Stimulated activated CD8-positive, alpha-beta memory T cell treated with anti-CD3 and anti-CD28 coated beads, Interleukin-15, amount 100 ng/mL, for 48 hours (primary cell): ENCODE measurements around the gene PEX7.
"Not testable (repeated sequence)": the region's sequence is repeated elsewhere in the genome, so short reads cannot be mapped to it uniquely, and the experiment has no call there.

Experiments
- DNase-seq, 2 donors: peaks; one replicate each; pipeline ENCODE4 v3.0.0-alpha.2; 2020; ENCODE audit warnings: low read depth in 2 of 2

The PEX7 gene

DNA sequence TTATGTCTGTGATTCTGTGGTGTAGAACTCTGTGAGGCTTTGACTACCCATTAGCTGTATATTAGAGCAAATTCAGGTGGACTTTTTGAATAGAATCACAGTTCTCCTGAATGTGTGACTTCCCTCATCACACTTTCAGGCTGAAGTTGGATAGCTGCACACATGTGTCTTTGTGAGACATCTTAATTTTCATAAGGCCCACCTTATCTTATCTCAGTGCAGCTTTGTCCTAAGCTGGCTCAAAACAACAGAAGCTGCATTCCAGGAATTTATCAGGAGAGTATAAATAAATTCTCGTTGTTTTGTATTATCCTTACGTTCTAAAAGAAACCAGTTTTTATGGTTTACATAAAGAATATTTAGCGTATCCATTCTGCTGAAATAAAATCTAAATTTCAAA lies 73.5 kb downstream of the PEX7 start:
- no peak for DNase-seq

DNA sequence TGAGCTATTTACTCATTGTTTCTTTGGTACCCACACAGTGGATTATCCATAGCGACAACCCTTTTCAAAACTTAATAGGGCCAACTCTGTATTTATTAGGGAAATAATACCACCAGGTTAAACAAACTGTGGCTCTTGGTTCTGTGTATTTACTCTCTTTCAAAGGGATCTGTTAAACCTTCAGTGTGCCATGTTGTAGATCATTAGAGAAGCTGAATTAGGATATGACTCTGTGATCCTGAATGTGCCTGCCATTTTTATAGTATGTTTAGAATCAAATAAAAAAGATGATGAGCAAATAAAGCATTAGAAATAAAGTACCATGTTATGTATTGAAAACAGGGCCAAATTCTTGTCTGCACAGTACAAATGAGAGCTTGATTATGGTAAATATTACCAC lies 74.7 kb downstream of the PEX7 start:
- no peak for DNase-seq

DNA sequence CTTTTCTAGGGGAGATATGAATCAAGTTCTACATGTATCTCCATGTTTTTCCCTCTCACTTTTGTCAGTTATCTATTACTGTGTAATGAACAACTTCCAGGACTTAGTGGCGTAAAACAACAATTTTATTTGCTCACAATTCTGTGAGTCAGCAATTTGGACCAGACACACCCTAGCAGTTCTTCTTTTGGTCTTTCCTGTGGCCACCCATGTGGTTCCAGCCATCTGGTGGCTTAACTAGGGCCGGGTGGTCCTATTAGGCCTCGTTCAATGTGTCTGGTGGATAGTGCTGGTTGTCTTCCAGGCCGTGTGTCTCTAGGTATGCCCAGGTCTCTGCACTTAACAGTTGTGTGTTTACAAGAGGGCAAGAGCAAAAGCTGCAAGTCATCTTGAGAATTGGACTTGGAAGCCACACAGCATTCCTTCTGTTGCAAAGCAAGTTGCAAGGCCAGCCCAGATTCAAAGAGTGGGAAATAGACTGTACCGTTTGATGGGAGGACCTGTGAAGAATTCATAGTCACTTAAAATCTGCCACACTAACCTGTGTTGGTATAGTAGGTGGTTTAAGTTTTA lies 78.9 kb downstream of the PEX7 start:
- no peak for DNase-seq

DNA sequence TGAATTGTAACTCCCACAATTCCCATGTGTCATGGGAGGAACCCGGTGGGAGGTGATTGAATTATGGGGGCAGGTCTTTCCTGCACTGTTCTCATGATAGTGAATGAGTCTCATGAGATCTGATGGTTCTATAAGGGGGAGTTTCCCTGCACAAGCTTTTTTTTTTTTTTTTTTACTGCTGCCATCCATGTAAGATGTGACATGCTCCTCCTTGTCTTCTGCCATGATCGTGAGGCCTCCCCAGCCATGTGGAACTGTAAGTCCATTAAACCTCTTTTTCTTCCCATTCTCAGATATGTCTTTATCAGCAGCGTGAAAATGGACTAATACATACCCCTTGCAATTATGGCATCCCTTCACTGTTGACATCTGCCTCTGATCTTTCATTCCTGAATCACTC lies 82.1 kb downstream of the PEX7 start:
- not testable (repeated sequence) for DNase-seq

DNA sequence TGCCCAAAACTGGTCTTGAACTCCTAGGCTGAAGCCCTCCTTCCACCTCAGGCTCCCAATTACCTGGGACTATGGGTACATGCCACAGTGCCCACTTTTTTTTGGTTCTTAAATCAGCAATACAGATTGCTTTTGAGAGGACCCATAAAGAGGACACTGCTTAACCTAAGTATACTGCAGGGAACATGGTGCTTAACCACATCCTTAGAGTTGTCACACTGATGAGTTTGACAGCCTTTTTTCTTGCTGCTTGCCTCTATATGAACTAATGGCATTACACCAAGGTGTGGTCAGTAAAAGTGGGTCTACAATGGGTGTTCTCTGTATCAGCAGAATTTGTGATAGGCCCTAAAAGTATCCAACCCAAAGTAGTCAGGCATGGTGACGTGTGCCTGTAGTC lies 92.6 kb downstream of the PEX7 start:
- DNase-seq = no peak

DNA sequence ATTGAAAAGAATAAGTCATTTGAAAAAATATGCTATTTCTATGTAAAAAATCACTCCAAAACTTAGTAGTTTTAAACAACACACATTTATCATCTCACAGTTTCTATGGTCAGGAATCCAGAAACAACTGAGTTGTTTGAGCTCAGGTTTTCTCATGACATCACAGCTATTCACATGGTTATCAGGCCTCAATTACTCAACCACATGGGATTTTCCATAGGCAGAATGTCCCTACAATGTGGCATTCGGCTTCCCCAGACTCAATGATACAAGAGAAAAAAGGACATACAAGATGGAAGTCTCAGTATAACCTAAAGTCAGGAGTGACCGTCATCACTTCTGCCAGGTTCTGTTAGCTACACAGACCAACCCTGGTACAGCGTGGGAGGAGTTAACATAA lies 96.3 kb downstream of the PEX7 start:
- DNase-seq = no peak

DNA sequence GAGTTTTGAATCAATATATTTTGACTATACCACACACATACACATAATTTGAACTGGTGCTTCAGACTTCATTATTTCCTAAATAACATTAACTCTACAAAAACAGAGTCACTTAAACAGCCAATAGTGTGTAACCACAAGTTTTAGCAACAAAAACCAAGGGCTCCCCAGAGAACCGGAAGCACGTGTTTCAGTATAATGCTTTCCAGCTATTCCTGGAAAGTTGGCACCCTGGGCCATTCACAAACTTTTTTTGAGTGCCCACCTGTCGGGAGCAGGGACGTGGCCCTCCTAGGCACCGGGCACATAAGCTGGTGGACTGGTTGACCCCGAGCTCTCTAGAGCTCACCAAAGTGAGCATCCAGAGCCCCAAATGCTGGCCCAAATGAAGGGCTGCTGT lies 97.8 kb downstream of the PEX7 start:
- no peak for DNase-seq

DNA sequence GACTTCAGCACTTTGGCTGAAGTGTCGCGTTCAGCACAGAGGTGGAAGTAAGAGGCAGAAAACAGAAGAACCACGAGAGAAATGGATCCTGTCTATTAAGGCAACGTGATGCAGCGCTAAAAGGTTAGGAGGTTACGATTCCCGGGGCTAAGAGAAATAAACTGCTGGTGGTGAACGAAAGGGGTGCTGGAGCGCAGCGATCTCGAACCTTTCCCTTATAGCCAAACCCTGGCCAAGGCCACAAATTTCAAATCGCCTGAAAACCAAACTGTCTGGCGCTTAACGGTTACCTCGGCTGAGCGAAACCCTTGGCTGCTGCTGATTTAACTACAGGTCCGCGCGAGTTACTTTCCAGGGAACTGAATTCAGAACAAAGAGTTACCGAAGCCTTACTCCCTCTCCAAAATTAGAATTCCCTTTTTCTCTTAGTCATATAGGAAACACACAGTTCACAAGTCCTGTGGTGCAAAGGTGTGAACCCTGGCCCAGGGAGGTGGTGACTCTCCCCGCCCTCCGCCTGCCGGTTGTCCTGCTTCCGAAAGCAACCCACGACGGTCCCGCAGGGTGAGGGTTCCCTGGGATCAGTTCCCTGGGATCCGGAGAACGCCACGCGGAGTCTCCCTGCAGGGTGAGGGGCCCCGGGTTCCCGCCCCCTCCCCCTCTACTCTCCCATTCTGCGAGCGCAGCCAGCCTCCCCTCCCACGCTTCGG lies 98.4 kb downstream of the PEX7 start:
- no peak for DNase-seq

DNA sequence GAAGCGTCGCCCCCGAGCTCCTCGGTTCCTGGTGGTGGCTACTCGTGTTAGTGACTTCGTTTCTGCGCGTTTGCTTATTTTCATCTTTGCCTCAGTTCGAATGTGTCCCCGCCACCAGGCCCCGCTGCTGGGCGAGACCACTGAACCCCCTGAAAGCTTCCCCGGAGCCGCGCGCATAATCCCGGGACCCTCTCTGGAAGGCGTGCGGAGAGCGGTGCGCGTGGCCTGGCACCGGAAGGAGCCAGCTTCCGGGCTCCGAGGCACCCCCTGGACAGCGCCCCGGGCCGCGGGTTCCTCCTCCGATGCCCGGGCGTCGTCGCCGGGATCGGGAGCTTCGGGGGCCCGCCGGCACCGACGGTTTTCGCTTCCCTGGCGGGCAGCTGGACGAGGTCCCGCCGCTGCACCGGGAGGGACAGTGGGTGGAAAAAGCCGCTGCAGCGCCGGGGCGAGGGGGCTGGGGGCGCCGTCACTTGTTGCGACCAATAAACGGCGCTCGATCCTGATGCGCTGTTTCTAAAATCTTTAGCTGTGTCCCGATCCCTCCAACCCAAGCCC lies 99.1 kb downstream of the PEX7 start:
- no peak for DNase-seq

DNA sequence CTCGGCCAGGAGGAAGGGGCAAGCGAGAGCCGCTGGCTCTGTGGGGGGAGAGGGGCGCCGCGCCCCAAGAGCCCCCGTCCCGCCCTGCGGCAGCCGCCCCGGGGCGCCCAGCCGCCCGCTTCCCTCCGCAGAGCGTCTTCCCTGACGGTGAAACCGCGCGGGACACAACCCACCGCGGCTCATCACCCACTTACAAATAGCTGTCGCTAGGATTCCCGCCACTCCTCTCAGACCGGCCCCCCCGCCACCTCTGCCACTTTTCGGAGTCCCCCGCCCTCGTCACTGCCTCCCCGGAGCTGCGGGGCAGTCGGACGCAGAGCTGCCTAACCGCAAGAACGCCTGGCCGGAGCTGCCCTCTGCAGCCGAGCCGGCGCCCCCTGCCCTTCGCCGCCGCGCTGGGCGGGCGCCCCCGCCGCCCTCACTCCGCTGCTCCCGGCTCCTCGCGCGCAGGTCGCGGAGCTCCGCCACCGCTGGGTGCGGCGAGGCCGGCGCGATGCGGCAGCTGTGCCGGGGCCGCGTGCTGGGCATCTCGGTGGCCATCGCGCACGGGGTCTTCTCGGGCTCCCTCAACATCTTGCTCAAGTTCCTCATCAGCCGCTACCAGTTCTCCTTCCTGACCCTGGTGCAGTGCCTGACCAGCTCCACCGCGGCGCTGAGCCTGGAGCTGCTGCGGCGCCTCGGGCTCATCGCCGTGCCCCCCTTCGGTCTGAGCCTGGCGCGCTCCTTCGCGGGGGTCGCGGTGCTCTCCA lies 99.7 kb downstream of the PEX7 start, which contains the start of gene SLC35D3:
Gene SLC35D3, plus strand, starts transcription at position 366 of the 749 bp plus-strand sequence. Its CDS starts 128 bp downstream, at position 494.
- DNase-seq = no peak

DNA sequence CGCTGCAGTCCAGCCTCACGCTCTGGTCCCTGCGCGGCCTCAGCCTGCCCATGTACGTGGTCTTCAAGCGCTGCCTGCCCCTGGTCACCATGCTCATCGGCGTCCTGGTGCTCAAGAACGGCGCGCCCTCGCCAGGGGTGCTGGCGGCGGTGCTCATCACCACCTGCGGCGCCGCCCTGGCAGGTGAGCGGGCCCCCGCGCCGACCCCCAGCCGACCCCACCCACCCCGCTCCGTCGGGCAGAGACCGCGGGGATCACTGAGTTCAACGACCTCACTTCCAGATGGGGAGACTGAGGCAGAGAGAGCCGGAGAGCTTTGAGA lies 100.3 kb downstream of the PEX7 start:
- DNase-seq = no peak

DNA sequence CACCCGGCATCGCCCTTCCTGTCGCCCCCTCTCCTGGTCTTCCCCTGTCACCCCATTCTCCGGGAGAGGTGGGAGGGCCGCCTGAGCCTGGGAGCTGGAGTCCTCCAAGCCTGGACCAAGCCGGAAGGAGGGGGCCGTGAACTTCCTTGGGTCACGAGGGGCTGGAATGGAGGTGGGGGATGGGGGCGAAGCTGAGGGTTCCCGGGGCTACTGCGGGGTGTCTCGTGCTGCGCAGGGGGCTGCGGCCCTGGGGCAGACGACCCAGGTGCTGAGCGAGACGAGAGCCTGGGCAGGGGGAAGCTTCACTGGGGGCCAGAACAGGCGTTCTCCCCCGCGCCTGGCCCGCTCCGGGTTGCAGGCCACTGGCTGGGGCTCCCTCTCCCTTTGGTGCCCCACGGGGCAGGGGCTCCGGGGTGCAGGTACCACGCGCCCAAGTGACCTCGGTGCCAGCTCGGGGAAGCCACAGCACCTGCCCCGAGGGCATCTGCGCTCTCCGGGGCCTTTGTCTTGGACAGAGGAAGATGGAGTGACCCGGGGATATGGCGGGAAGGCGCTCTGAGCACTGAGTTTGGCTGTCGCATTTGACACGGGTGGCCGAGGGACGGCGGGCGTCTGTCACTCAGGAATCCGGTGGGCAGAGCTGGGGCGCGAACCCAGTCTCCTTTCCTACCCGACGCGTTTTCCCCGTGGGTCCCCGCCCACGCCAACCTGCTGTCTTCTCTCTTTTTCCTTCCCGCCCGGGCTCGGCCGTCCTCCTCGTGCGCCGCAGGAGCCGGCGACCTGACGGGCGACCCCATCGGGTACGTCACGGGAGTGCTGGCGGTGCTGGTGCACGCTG lies 100.9 kb downstream of the PEX7 start:
- DNase-seq = no peak

DNA sequence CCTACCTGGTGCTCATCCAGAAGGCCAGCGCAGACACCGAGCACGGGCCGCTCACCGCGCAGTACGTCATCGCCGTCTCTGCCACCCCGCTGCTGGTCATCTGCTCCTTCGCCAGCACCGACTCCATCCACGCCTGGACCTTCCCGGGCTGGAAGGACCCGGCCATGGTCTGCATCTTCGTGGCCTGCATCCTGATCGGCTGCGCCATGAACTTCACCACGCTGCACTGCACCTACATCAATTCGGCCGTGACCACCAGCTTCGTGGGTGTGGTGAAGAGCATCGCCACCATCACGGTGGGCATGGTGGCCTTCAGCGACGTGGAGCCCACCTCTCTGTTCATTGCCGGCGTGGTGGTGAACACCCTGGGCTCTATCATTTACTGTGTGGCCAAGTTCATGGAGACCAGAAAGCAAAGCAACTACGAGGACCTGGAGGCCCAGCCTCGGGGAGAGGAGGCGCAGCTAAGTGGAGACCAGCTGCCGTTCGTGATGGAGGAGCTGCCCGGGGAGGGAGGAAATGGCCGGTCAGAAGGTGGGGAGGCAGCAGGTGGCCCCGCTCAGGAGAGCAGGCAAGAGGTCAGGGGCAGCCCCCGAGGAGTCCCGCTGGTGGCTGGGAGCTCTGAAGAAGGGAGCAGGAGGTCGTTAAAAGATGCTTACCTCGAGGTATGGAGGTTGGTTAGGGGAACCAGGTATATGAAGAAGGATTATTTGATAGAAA lies 101.7 kb downstream of the PEX7 start:
- DNase-seq = no peak

DNA sequence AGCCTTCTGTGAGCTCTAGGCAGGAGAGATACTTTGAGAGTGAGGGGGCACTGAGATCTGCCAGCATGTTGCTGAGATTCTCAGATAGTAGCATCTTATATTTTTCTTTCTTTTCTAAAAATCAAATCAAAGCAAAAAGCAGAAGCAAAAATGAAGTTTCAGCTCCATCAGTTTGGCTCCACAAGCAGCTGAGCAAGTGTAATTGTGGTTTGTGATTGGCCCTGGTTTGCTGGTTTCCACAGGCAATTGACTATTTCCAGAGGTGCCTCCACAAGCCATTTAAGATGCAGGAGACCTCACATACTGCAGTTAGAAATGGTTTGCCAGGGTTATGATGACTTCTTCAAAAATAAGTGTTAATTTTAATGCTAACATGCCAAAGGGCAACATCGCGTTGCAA lies 104.0 kb downstream of the PEX7 start:
- DNase-seq = no peak

DNA sequence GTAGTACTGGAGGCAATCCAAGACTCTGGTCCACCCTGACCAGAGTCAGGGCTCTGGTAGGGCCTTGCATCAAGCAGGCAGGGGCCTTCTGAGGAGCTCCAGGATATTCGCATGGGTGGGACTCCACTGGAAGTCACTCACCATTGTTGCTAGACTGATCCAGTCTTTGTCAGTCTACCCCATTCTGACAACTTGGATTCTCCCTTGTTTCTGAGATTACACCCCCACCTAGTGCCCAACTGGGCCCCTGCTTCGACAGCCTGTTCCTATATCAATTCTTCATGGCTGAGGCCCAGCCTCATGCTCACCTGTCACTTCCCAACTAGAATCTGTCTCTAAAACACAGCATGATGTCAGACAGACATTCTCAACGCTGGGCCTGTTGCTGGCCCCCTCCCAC lies 104.9 kb downstream of the PEX7 start:
- no peak for DNase-seq

DNA sequence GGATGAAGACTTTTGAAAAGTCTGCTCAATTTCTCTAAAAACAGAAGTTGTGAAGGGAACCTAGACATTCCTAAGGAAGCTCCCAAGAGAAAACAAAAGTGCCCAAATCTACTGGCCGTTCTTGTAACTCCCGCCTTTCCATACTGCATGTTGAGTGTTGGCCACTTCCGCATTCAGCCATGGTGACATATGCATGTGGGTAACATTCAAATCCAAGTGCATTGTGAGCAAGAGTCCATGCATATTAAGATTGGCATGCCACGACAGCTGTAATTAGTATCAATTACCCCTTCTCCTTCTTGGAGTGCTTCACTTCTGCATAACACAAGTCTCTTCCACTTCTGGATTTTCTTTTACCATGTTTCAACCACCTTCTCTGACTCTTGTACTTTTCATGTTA lies 108.1 kb downstream of the PEX7 start:
- DNase-seq = no peak

DNA sequence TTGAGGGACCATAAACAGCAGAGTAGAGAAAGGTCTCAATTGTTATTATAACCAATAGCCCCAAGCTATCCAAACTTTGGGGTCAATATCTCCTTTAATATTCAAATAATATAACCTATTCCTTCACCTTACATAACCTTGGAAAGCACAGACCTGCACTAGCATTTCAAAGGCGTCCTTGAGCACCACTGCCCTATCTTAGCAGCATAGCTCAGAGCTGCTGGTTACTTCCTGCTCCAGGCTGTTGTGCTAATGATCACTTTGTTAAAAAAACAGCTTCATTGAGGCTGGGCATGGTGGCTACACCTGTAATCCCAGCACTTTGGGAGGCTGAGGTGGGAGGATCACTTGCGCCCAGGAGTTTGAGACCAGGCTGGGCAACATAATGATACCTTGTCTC lies 110.2 kb downstream of the PEX7 start:
- DNase-seq = no peak

DNA sequence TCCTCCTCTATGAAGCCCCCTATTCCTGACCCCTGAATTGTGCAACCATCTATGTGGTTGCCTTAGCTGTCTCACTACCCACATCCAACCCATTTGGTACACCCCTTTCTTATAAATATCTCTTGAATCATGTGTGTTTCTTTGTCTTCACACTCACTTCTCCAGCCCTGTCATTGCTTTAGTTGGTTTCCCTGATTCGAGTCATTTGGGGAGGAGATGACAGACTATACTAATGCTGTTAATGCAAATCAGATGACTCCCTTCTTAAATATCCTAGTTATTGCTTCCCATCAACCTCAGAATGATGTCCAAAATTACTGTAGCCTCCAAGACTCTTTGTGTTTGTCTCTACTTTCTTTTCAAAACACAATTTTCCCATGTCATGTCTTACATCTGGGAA lies 122.7 kb downstream of the PEX7 start:
- no peak for DNase-seq

DNA sequence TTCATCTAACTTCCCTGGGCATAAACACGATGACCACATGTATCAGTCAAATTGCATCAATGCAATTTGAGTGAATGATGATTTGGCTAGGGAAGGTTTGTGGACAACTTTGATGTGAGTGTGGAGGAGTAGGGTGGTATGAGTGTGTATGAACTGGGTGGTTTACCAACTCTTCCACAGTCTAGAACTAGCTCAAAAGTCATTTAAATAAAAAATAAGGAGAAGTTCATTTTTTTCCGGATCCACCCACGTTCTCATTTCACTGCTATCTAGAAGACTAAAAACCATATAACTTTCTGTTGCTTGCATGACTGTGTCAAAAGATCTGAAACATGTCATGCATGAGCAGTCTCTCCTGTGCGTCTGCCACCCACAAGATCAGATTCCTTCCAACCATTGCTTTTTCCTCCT lies 123.3 kb downstream of the PEX7 start:
- no peak for DNase-seq

DNA sequence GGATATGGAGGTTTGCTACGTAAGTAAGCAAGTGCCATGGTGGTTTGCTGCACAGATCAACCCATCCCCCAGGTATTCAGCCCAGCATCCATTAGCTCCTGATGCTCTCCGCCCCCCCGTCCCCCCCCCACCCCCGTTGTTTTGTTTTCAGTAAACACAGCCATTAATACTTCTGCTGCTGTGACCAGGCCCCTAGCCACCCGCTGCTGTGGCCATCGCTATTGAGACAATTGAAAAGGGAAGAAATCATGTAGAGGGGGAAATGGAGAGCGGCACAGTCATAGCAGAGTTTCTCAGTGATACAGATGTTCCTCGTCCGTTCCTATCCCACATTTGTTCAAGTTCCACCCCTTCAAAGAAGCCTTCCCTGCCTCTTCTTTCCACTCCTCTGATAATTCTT lies 124.6 kb downstream of the PEX7 start:
- no peak for DNase-seq

DNA sequence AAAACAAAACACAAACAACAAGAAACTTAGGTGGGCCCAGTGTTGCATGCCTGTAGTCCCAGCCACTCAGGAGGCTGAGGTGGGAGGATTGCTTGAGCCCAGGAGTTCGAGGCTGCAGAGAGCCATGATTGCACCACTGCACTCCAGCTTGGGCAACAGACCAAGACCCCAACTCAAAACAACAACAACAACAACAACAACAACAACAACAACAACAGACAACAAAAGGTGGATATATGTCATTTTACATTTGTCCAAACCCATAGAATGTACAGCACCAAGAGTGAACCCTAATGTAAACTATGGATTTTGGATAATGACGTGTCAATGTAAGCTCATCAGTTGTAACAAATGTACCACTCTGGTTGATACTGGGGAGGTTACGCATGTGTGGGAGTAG lies 127.6 kb downstream of the PEX7 start:
- not testable (repeated sequence) for DNase-seq
